Motor neuron (in vitro differentiated cells): Measurements from ENCODE around the gene AKAP5. TPM values are rescaled to one million over a fixed set of nuclear protein-coding genes. Genes with fewer than 3 reads are reported as not detected.
A peak's percentile ranks its signal among the peaks of the same experiment; 100 is the strongest.

Experiments used
- ATAC-seq, 8 experiments: fragments of 200-7000 bp; cut with Tn5 transposase; replicated peaks in 6 of 8; 2 replicates each; pipeline ENCODE4 v1.8.0; 2021; ENCODE audit warnings: mild to moderate bottlenecking in 8 of 8, moderate library complexity in 8 of 8
- H3K27ac ChIP-seq, 2 donors: fragments of 250-450 bp; sonication (Bioruptor Pico); 2 replicates each; pipeline ENCODE4 v1.9.0; 2021; ENCODE audit warnings: antibody characterized with exemption in 2 of 2, mild to moderate bottlenecking in 2 of 2, moderate library complexity in 1 of 2
- H3K4me1 ChIP-seq, 2 donors: fragments of 250-450 bp; sonication (Bioruptor Pico); replicated peaks in 1 of 2; 2 replicates each; pipeline ENCODE4 v1.6.1; 2021; ENCODE audit warnings: antibody characterized with exemption in 2 of 2, mild to moderate bottlenecking in 2 of 2, moderate library complexity in 1 of 2
- H3K4me3 ChIP-seq, 5 donors: fragments of 250-450 bp; sonication (Bioruptor Pico); 2 replicates each; pipeline ENCODE4 v1.9.0; 2021; ENCODE audit warnings: antibody characterized with exemption in 5 of 5, mild to moderate bottlenecking in 5 of 5, moderate library complexity in 4 of 5
- WGBS, 10 experiments: fragments of 450-650 bp; shearing (Covaris generic); methylation state at CpG; one replicate each; pipeline ENCODE4 v1.0.0; 2022; 5-methylcytosine and 5-hydroxymethylcytosine counted together
- in situ Hi-C, 9 experiments: fragments of 400-800 bp; cut with MboI; loops; one replicate each; pipeline ENCODE4 v1.15.0; 2021; ENCODE audit warnings: low sequenced_read_pairs in 9 of 9, low pct_unique_long_range_greater_than_20kb in 2 of 9; ENCODE audit not compliant: unreplicated experiment in 9 of 9
- total RNA-seq, 8 experiments: library from RNA; unstranded; fragments of 300-600 nt; gene quantifications; 2 replicates each; pipeline versions ENCODE4 v1.2.3 to v1.2.4, GENCODE V29; 2022

AKAP5 gene
- total RNA-seq, 8 experiments from 2014 or later: 0.87 to 5.6 (median 4.7) TPM

- no peak for ATAC-seq
- in situ Hi-C loops: no loop called here
- no peak overlapping the region for H3K4me3 ChIP-seq
- peaks cover 13 to 19% of the 10 kb centered on the region in 2 donors for H3K4me1 ChIP-seq
- no peak overlapping the region for H3K27ac ChIP-seq
- WGBS, 10 experiments: 85 to 100% (median 100%) methylated on average over 1 to 3 of the region's 3 CpGs
Measured at GRCh38 chr14:64440494-64440893, 24.8 kb upstream of the AKAP5 start.

DNA sequence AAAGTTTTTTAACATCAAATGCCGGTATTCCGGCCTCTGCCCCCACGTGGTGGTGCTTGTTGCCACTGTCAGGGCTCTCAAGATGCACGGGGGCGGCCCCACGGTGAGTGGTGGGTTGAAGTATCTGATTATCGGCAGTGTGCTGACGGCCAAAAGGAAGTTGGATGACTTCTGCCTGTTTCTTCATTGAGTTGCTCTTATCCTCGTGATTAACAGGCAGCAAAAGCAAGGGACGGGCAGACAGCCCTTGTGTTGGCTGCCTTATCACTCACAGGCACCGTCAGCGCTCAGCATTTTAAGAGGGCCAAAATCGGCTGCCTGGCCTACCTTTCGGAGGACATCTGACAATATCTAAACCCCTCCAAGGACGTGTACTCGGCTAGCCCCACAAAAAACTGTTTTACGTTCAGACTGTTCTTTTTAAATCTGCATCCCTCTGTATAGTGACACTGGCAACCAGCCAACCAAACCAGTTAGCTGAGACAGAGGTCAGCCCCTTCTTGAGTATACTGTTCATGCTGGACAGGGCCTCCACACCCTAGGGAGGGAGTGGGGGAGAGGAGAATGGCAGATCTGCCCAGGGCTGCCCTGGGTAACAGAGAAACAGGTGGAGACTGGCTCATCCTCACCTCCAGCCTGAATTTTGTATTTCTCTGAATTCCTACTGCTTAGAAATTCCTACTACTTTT lies 22.9 kb upstream of the AKAP5 start:
- no peak overlapping the region for H3K27ac ChIP-seq
- peaks cover 22 to 23% of the 10 kb centered on the region in 2 donors for H3K4me1 ChIP-seq
- in situ Hi-C loops: no loop called here
- no peak overlapping the region for H3K4me3 ChIP-seq
- ATAC-seq: peak in 3 of 8 experiments; percentile 48 to 81 (median 78)
- 76 to 96% (median 88%) methylated on average over 4 to 16 of the region's 17 CpGs; no CpG with 5 or more reads in 2 of the 10 experiments for WGBS, 10 experiments

DNA sequence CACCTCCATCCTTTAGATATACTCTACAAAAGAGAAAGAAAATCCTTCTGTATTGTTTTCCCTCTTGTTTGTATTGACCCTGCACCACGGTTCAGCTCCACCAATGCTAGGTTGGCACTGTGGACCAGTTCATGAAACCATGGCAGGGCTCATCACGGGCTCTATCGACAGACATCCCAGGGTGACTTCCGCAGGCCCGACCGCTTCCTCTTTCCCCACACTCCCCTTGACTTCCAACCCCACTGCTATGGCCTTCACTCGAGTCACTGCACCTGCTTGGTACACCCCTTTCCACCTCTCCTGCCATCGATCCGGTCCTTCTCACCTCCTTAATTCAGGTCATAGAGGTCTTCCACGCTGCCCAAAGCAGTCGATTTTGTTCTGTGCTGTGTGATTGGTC lies 21.2 kb upstream of the AKAP5 start:
- H3K27ac ChIP-seq: no peak overlapping the region
- H3K4me3 ChIP-seq: no peak overlapping the region
- ATAC-seq: no peak
- in situ Hi-C loops: no loop called here
- peaks cover 22 to 23% of the 10 kb centered on the region in 2 donors for H3K4me1 ChIP-seq
- WGBS, 10 experiments: 93 to 100% (median 99%) methylated on average over 2 to 9 of the region's 11 CpGs; no CpG with 5 or more reads in 3 of the 10 experiments

- peaks cover 22 to 23% of the 10 kb centered on the region in 2 donors for H3K4me1 ChIP-seq
- ATAC-seq: peak in 6 of 8 experiments; percentile 65 to 98 (median 91)
- in situ Hi-C loops: no loop called here
- 60 to 100% (median 75%) methylated on average over 1 to 7 of the region's 7 CpGs; no CpG with 5 or more reads in 1 of the 10 experiments for WGBS, 10 experiments
- peak overlapping the region; percentile 21 to 55 for H3K27ac ChIP-seq
- no peak overlapping the region for H3K4me3 ChIP-seq
Measured at GRCh38 chr14:64444984-64445845, 20.1 kb upstream of the AKAP5 start.

DNA sequence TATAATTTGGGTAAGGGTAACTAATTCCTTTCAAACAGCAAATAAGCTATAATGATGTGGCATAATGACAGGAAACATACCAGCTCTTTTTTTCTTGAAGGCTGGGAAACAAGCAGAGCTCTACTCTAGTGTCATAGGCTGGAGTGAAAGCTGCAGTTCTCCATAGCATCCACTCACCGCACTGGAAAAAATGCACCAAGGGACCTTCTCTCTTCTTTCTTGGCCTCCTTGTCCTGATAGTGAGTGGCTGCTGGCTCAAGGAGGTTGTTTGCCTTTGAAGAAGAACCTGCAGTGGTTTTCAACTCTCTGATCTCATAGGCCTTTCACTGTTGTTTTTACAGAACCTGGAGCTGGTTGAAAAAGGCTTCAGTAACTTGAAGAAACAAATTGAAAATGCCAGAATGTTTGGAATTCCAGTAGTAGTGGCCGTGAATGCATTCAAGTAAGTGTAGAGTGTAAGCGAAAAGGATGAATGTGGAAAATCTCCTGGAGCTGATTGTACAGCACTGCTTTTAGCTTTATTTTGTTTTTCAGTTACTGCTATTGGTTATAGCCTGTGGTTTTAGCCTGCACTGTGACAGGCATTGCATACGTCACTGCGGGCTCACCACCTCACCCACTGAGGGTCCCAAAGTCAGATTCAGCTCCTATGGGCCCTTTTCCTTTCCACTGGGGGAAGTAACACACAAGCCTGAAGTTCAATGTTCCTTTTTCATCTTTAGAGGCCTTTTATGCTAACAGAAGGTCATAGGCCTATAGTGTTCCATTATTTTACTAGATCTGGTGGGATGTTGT lies 17.2 kb upstream of the AKAP5 start:
- ATAC-seq: peak in 1 of 8 experiments; percentile 82
- H3K27ac ChIP-seq: no peak overlapping the region
- peaks cover 12 to 23% of the 10 kb centered on the region in 2 donors for H3K4me1 ChIP-seq
- WGBS, 10 experiments: 80 to 100% (median 100%) methylated on average over 1 to 5 of the region's 5 CpGs; no CpG with 5 or more reads in 3 of the 10 experiments
- H3K4me3 ChIP-seq: no peak overlapping the region
- in situ Hi-C loops: no loop called here

- Histone ChIP-seq H3K4me3 (no peak overlapping the region), H3K27ac (no peak overlapping the region), H3K4me1 (peaks cover 5 to 12% of the 10 kb centered on the region in 2 donors)
- WGBS, 10 experiments: 83 to 100% (median 100%) methylated on average over 1 to 2 of the region's 2 CpGs; no CpG with 5 or more reads in 5 of the 10 experiments
- in situ Hi-C loops: no loop called here
- ATAC-seq: no peak
Measured at GRCh38 chr14:64450255-64450654, 15.0 kb upstream of the AKAP5 start.

DNA sequence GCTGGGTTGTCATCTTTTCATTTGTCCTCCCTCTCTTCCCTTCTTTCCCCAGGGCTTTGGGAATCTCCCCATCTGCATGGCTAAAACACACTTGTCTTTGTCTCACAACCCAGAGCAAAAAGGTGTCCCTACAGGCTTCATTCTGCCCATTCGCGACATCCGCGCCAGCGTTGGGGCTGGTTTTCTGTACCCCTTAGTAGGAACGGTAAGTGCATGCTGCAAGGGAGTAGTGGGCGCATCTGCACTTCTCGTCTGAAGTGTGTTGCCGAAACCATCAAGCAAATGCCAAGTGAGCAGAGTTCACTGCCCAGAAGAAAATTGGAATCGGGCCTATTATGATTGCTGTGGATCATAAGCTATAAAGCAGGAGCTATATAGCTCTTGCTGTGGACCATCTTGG lies 10.6 kb upstream of the AKAP5 start:
- Histone ChIP-seq H3K4me1 (no peaks in the 10 kb centered on the region), H3K27ac (no peak overlapping the region), H3K4me3 (no peak overlapping the region)
- 85 to 100% (median 94%) methylated on average over 1 to 10 of the region's 10 CpGs; no CpG with 5 or more reads in 1 of the 10 experiments for WGBS, 10 experiments
- in situ Hi-C loops: no loop called here
- no peak for ATAC-seq

DNA sequence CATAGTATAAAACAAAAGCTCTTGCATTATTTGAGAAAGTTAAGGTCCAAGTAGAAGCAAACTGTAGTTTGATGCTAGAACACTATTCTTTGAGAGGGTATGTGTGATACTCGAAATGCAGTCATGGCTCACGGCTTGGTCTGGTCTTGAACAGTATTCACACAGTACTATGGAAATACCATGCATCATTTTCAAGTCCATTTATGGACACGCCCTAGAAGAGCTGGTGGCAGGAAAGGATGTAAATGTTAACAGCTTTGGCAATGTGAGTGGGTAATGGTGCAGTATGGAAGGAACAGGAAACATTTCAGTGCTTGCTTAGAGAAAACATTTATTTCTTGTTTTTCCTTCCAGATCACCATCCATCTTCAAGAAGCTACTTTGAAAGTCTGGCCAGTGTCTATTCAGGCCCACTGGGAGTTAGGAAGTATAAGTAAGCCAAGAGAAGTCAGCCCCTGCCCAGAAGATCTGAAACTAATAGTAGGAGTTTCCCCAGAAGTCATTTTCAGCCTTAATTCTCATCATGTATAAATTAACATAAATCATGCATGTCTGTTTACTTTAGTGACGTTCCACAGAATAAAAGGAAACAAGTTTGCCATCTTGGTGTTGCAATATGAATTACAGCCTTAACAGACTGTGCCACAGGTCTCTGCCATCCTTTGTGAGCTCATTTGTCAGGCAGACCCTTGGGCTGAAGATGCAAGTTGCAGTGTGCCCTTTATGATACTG lies 5.7 kb upstream of the AKAP5 start:
- in situ Hi-C loops: no loop called here
- 15 to 100% (median 50%) methylated on average over 1 to 4 of the region's 4 CpGs; no CpG with 5 or more reads in 2 of the 10 experiments for WGBS, 10 experiments
- peak in 3 of 8 experiments; percentile 91 to 94 (median 93) for ATAC-seq
- Histone ChIP-seq H3K4me3 (no peak overlapping the region), H3K27ac (no peak overlapping the region), H3K4me1 (peaks cover 3 to 5% of the 10 kb centered on the region in 2 donors)

DNA sequence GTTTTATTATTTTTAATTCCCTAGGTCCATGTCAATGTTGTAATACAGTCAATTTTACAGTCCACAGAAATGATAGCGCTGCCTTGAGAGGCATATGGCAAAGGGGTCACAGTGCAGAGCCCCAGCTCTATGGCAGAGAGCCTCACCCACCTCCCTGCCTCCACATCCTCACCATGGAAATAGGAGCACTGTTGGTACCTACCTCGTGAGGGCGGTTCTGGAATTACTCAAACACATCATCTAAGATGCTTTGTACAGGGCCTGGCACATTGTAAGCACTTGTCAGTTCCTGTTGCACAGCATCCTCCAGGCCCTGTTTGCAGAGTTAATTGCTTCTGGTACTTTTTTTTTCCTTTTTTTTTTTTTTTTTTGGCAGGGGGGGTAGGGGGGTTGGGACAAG lies 4.1 kb upstream of the AKAP5 start:
- H3K27ac ChIP-seq: no peak overlapping the region
- no peak for ATAC-seq
- no peak overlapping the region for H3K4me3 ChIP-seq
- 60 to 100% (median 100%) methylated on average over 1 to 3 of the region's 3 CpGs; no CpG with 5 or more reads in 5 of the 10 experiments for WGBS, 10 experiments
- peaks cover 5 to 7% of the 10 kb centered on the region in 2 donors for H3K4me1 ChIP-seq
- in situ Hi-C loops: no loop called here

DNA sequence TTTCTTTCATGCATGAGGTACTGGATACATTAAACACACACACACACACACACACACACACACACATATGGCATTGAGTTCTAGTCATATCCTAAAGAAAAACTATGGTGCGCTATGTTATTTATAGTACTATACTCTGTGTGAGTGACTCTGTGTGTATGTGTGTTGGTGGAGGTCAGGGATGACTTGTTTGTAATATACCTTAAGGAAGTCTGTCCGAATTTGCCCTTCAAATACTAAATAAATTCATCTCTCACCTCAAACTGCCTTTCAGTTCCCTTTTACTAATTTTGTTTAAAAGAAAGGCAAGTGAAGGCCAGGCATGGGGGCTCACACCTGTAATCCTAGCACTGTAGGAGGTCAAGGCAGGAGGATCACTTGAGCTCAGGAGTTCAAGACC lies 2.1 kb upstream of the AKAP5 start:
- peaks cover 5 to 7% of the 10 kb centered on the region in 2 donors for H3K4me1 ChIP-seq
- no peak overlapping the region for H3K4me3 ChIP-seq
- ATAC-seq: no peak
- 80 to 100% (median 94%) methylated on average over 1 to 2 of the region's 2 CpGs; no CpG with 5 or more reads in 6 of the 10 experiments for WGBS, 10 experiments
- in situ Hi-C loops: no loop called here
- no peak overlapping the region for H3K27ac ChIP-seq

DNA sequence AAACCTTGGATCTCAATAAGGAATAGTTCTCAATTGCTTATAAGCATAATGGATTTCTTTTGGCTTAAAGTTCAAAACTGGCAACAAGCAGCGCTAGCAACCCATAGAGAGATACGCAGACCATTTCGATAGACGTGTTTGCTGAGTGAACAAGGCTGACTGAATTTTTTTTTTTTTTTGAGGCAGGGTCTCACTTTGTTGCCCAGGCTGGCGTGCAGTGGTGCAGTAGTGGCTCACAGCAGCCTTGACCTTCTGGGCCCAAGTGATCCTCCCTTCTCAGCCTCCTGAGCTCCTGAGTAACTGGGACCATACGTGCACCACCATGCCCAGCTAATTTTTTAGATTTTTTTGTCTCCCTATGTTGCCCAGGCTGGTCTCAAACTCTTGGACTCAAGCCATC lies 1.4 kb upstream of the AKAP5 start:
- Histone ChIP-seq H3K4me1 (peaks cover 5 to 7% of the 10 kb centered on the region in 2 donors), H3K4me3 (no peak overlapping the region), H3K27ac (no peak overlapping the region)
- in situ Hi-C loops: no loop called here
- WGBS, 10 experiments: 90 to 100% (median 97%) methylated on average over 2 to 6 of the region's 6 CpGs; no CpG with 5 or more reads in 2 of the 10 experiments
- no peak for ATAC-seq

DNA sequence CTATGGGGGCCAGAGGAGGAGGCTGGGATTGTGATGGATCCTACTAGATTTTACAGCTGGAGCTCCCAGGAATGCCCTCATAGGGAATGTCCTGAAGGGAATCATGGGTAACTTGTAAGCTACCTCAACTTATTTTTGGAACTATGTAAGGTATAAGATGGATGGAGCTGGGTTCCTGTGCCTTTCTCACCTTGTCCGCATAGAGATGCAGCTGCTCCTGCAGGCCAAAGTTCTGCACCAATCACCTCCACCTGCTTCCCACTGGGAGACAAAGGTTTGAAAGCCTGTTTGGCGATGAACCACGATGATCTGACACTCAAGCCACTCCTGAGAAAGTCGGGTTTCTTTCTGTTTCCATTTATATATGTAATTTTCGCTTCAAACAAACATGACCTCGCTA lies 648 bp upstream of the AKAP5 start:
- Histone ChIP-seq H3K27ac (no peak overlapping the region), H3K4me1 (peaks cover 5 to 7% of the 10 kb centered on the region in 2 donors), H3K4me3 (peak overlapping the region; percentile 51 to 90 (median 79))
- in situ Hi-C loops: no loop called here
- 0 to 50% (median 21%) methylated on average over 1 to 6 of the region's 6 CpGs; no CpG with 5 or more reads in 2 of the 10 experiments for WGBS, 10 experiments
- ATAC-seq: no peak
